ENCODE measurements around the gene SLX4.

GRCh38 chr16:3594316-3595109, 16.9 kb downstream of the SLX4 start:
- TF ChIP-seq POLR2A (IDR thresholded peaks at IDR 0.05; ENCODE audit: low read depth, low read length) (no peak), SPI1 (IDR thresholded peaks at IDR 0.05; ENCODE audit: low read depth, low read length) (no peak), POLR2AphosphoS5 (IDR thresholded peaks at IDR 0.05; ENCODE audit: low read depth, low read length) (no peak), TAF1 (IDR thresholded peaks at IDR 0.05; ENCODE audit: low read depth, low read length) (no peak), PAX5 (IDR thresholded peaks at IDR 0.05; ENCODE audit: insufficient read depth, low read length, severe bottlenecking) (no peak), POU2F2 (IDR thresholded peaks at IDR 0.05; ENCODE audit: low read depth, low read length) (no peak)
